OCI-LY3 (cell line): ENCODE measurements around the gene ZNF213.
"Not testable (repeated sequence)": the region's sequence is repeated elsewhere in the genome, so short reads cannot be mapped to it uniquely, and the experiment has no call there.

Source experiments
- H2AFZ ChIP-seq: fragments of 200-600, 300-600 bp; shearing (Covaris generic); 2 replicates; pipeline ENCODE4 v1.6.0; 2014; ENCODE audit warnings: antibody characterized with exemption, low read depth, low read length
- H3K27ac ChIP-seq: fragments of 200-600, 300-600 bp; sonication (generic); 2 replicates; pipeline ENCODE4 v1.5.1; 2014; ENCODE audit warnings: mild to moderate bottlenecking, low read length, moderate library complexity, mixed read lengths
- H3K27me3 ChIP-seq: fragments of 200-600, 300-600 bp; sonication (generic); 2 replicates; pipeline ENCODE4 v1.6.1; 2014; ENCODE audit warnings: low read depth, low read length, mixed read lengths
- H3K36me3 ChIP-seq: fragments of 200-600, 300-600 bp; sonication (generic); replicated peaks from 2 replicates; pipeline ENCODE3; 2014; ENCODE audit warnings: low read depth, low read length, mixed read lengths
- H3K4me1 ChIP-seq: fragments of 300-600, 200-600 bp; sonication (generic); 2 replicates; pipeline ENCODE4 v1.6.1; 2014; ENCODE audit warnings: low read length, mixed read lengths
- H3K4me2 ChIP-seq: fragments of 200-600, 300-600 bp; sonication (generic); 2 replicates; pipeline ENCODE4 v1.6.1; 2014; ENCODE audit warnings: low read length, mixed read lengths
- H3K4me3 ChIP-seq: fragments of 300-600, 200-600 bp; sonication (generic); 2 replicates; pipeline ENCODE4 v1.5.1; 2014; ENCODE audit warnings: antibody characterized with exemption, mild to moderate bottlenecking, low read length, moderate library complexity
- H3K79me2 ChIP-seq: fragments of 300-600, 200-600 bp; shearing (Covaris generic); 2 replicates; pipeline ENCODE4 v1.6.1; 2014; ENCODE audit warnings: mild to moderate bottlenecking, low read length, mixed read lengths
- H3K9ac ChIP-seq: fragments of 300-600, 200-600 bp; shearing (Covaris generic); 2 replicates; pipeline ENCODE4 v1.6.0; 2014; ENCODE audit warnings: mild to moderate bottlenecking, low read length, moderate library complexity
- H3K9me3 ChIP-seq: fragments of 200-600, 300-600 bp; shearing (Covaris generic); 2 replicates; pipeline ENCODE4 v1.6.1; 2014; ENCODE audit warnings: low read length, mixed read lengths; ENCODE audit not compliant: insufficient read depth
- H4K20me1 ChIP-seq: fragments of 200-600, 300-600 bp; sonication (generic); 2 replicates; pipeline ENCODE4 v1.6.1; 2016; ENCODE audit warnings: low read length, mixed read lengths; ENCODE audit not compliant: insufficient read depth
- CTCF ChIP-seq: fragments of 200-600, 300-600 bp; sonication (generic); IDR thresholded peaks from 2 replicates; pipeline ENCODE4 v1.5.1; 2014; ENCODE audit warnings: antibody characterized with exemption, low read length, low read depth
- EZH2phosphoT487 ChIP-seq: fragments of 200-600 bp; shearing (Covaris generic); IDR thresholded peaks from 2 replicates; pipeline ENCODE4 v1.6.1; 2018; ENCODE audit warnings: antibody characterized with exemption, mixed run types, low read depth

ZNF213 gene

DNA sequence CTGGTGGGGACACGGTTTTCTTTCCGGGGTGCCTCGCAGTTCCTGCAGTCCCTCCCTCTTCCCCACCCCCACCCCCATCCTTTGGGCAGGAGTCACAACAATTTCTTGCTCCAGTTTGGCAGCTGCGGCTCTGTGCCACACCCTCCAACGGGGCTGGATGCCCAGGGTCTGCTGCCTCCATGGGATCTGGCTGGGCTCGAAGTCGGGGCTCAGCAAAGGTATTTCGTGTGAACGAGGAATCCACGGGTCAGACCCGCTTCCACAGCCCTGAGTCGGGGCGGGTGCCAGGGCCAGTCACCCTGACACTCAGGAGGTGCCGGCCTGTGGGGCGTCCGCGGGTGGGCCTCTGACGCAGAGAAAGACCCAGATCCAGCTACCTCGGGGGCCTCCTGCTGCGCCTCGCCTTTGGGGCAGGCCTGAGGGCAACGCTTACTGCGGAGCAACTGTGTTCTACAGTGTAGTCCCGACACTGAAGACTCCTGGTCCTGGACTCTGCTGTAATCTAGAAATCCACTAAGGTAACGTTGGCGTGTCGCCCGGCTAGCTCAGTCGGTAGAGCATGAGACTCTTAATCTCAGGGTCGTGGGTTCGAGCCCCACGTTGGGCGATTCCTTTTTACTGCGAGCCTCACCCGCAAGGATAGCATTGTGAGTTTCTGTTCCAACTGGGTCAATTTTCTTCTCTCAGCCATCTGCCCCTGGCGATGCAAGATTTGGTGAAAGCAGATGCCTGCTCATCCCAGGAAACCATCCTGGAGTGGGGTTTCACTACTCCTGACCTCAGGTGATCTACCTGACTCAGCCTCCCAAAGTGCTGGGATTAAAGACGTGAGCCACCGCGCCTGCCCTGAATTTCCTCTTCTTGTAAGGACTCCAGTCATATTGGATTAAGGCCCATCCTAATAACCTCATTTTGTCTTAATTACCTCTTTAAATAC is 40.6 kb downstream of the ZNF213 start:
- Histone ChIP-seq H3K9ac (no peak overlapping the region), H3K4me3 (no peak overlapping the region), H3K4me1 (peaks cover 19% of the 10 kb centered on the region), H3K79me2 (no peaks in the 10 kb centered on the region), H2AFZ (no peak overlapping the region), H4K20me1 (no peaks in the 10 kb centered on the region), H3K27me3 (peaks cover 3% of the 10 kb centered on the region; the same call in 1 of the 2 replicates), H3K9me3 (no peaks in the 10 kb centered on the region), H3K27ac (no peak overlapping the region), H3K4me2 (peak overlapping the region; percentile 94), H3K36me3 (no peaks in the 10 kb centered on the region)
- TF ChIP-seq EZH2phosphoT487 = no peak
- TF ChIP-seq CTCF = no peak

- Histone ChIP-seq H2AFZ (no peak overlapping the region), H3K79me2 (no peaks in the 10 kb centered on the region), H3K9ac (no peak overlapping the region), H4K20me1 (no peaks in the 10 kb centered on the region), H3K4me2 (no peak overlapping the region), H3K9me3 (no peaks in the 10 kb centered on the region), H3K36me3 (no peaks in the 10 kb centered on the region), H3K27ac (no peak overlapping the region), H3K4me1 (peaks cover 5% of the 10 kb centered on the region; the same call in 1 of the 2 replicates), H3K27me3 (peaks cover 10% of the 10 kb centered on the region; the same call in 1 of the 2 replicates), H3K4me3 (no peak overlapping the region)
- TF ChIP-seq CTCF (no peak), EZH2phosphoT487 (no peak)
Observed at GRCh38 chr16:3179651-3180050, 44.8 kb downstream of the ZNF213 start.

DNA sequence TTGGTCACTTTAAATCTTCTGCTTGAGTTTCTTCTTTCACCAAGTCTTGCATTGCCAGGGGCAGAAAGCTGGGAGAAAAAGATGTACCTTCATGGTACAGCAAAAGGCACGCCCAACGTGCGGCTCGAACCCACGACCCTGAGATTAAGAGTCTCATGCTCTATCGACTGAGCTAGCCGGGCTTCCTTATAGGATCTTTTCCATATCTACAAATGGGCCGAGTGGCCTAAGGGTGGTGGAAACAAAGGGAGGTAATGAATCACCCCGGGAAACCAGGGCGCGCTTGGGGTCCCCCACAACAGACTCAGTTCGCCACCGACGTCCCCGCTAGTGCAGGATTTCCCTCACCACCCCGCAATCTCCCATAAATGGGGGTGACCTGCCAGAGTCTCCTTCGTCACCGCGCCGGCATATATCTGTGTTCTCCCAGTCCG is 45.6 kb downstream of the ZNF213 start:
- H3K27me3 ChIP-seq = peaks cover 10% of the 10 kb centered on the region; the same call in 1 of the 2 replicates
- no peaks in the 10 kb centered on the region for H4K20me1 ChIP-seq
- no peak overlapping the region for H3K4me3 ChIP-seq
- no peaks in the 10 kb centered on the region for H3K79me2 ChIP-seq
- H3K36me3 ChIP-seq = no peaks in the 10 kb centered on the region
- no peak overlapping the region for H3K4me2 ChIP-seq
- no peak overlapping the region for H3K9ac ChIP-seq
- H3K4me1 ChIP-seq = peaks cover 2% of the 10 kb centered on the region; the same call in 1 of the 2 replicates
- no peaks in the 10 kb centered on the region for H3K9me3 ChIP-seq
- no peak for TF ChIP-seq CTCF
- TF ChIP-seq EZH2phosphoT487 = no peak
- H3K27ac ChIP-seq = no peak overlapping the region
- H2AFZ ChIP-seq = no peak overlapping the region

DNA sequence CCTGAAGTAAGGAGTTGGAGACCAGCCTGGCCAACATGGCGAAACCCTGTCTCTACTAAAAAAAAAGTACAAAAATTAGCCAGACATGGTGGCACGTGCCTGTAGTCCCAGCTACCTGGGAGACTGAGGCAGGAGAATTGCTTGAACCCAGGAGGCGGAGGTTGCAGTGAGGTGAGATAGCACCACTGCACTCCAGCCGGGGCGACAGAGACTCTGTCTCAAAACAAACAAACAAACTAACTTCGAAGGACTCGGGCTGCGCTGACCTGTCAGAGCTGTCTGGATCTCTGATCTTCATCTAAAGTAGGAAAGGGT is 47.4 kb downstream of the ZNF213 start:
- not testable (repeated sequence) for H3K27me3 ChIP-seq, H3K4me2 ChIP-seq

More for the DNA sequence above, 47.4 kb downstream of the ZNF213 start:
- not testable (repeated sequence) for H3K4me1 ChIP-seq, H3K79me2 ChIP-seq, H3K4me3 ChIP-seq, H4K20me1 ChIP-seq, H2AFZ ChIP-seq, H3K9ac ChIP-seq, H3K36me3 ChIP-seq, H3K9me3 ChIP-seq, H3K27ac ChIP-seq
